HG02943 (cell line): Measurements from ENCODE around the gene ADAMTS5.

Source experiments
- ATAC-seq: cut with Tn5 transposase; IDR thresholded peaks from one replicate; pipeline ENCODE4 v1.9.1; 2021; ENCODE audit warnings: mild to moderate bottlenecking, low read depth, moderate library complexity; ENCODE audit not compliant: unreplicated experiment

Gene ADAMTS5

GRCh38 chr21:26949830-26950229 is 17.1 kb downstream of the ADAMTS5 start:
- ATAC-seq = no peak

- no peak for ATAC-seq
Observed at GRCh38 chr21:26948194-26948593, 18.7 kb downstream of the ADAMTS5 start.

GRCh38 chr21:26946744-26947446 is 20.0 kb downstream of the ADAMTS5 start:
- no peak for ATAC-seq

- ATAC-seq = no peak
Observed at GRCh38 chr21:26945916-26946675, 20.8 kb downstream of the ADAMTS5 start.

- ATAC-seq = no peak
Observed at GRCh38 chr21:26943921-26944320, 23.0 kb downstream of the ADAMTS5 start.

- ATAC-seq = no peak
Observed at GRCh38 chr21:26941421-26941820, 25.5 kb downstream of the ADAMTS5 start.

GRCh38 chr21:26939601-26940111 is 27.2 kb downstream of the ADAMTS5 start:
- ATAC-seq = no peak

- no peak for ATAC-seq
Observed at GRCh38 chr21:26936641-26937040, 30.2 kb downstream of the ADAMTS5 start.

GRCh38 chr21:26935977-26936376 is 30.9 kb downstream of the ADAMTS5 start:
- no peak for ATAC-seq

- ATAC-seq = no peak
Observed at GRCh38 chr21:26934383-26934782, 32.5 kb downstream of the ADAMTS5 start.

GRCh38 chr21:26933448-26933847 is 33.4 kb downstream of the ADAMTS5 start:
- ATAC-seq = no peak

GRCh38 chr21:26925636-26926035 is 41.3 kb downstream of the ADAMTS5 start:
- ATAC-seq = no peak

- no peak for ATAC-seq
Observed at GRCh38 chr21:26925122-26925521, 41.8 kb downstream of the ADAMTS5 start.

- ATAC-seq = no peak
Observed at GRCh38 chr21:26923986-26924385, 42.9 kb downstream of the ADAMTS5 start.

GRCh38 chr21:26920055-26920454 is 46.8 kb downstream of the ADAMTS5 start:
- no peak for ATAC-seq

- no peak for ATAC-seq
Observed at GRCh38 chr21:26918323-26919079, 48.4 kb downstream of the ADAMTS5 start.

- ATAC-seq = no peak
Observed at GRCh38 chr21:26916799-26917198, 50.1 kb downstream of the ADAMTS5 start.

GRCh38 chr21:26914557-26914956 is 52.3 kb downstream of the ADAMTS5 start:
- no peak for ATAC-seq

- no peak for ATAC-seq
Observed at GRCh38 chr21:26912466-26912865, 54.4 kb downstream of the ADAMTS5 start.

GRCh38 chr21:26909972-26910371 is 56.9 kb downstream of the ADAMTS5 start:
- no peak for ATAC-seq

GRCh38 chr21:26900980-26901379 is 65.9 kb downstream of the ADAMTS5 start:
- no peak for ATAC-seq
